GM19239 (cell line): Measurements from ENCODE around the gene ROMO1.

ENCODE experiments used
- DNase-seq: peaks from one replicate; pipeline ENCODE4 v3.0.0; 2011; ENCODE audit warnings: low spot score; ENCODE audit not compliant: insufficient read length
- FAIRE-seq: peaks from 2 replicates; lab custom pipeline; 2011; peaks lifted over from hg19 to GRCh38; lab: Jason Lieb, UNC

Gene ROMO1

GRCh38 chr20:35726842-35727711, 27.9 kb downstream of the ROMO1 start:
- FAIRE-seq (no peak), DNase-seq (no peak)

GRCh38 chr20:35729283-35729807, 30.1 kb downstream of the ROMO1 start:
- FAIRE-seq: no peak

GRCh38 chr20:35729836-35730582, 30.8 kb downstream of the ROMO1 start:
- no peak for DNase-seq
- no peak for FAIRE-seq

More at GRCh38 chr20:35729283-35729807, 30.1 kb downstream of the ROMO1 start:
- DNase-seq: no peak

GRCh38 chr20:35730583-35731468, 31.6 kb downstream of the ROMO1 start:
- no peak for FAIRE-seq
- DNase-seq: no peak

- no peak for FAIRE-seq
These were observed 32.2 kb downstream of the ROMO1 start for GRCh38 chr20:35731469-35731788.

GRCh38 chr20:35731862-35732643, 32.8 kb downstream of the ROMO1 start:
- no peak for DNase-seq
- FAIRE-seq: no peak

More at GRCh38 chr20:35731469-35731788, 32.2 kb downstream of the ROMO1 start:
- DNase-seq: no peak

GRCh38 chr20:35732644-35732982, 33.4 kb downstream of the ROMO1 start:
- FAIRE-seq (no peak), DNase-seq (no peak)

- DNase-seq: no peak
- FAIRE-seq: no peak
These were observed 35.2 kb downstream of the ROMO1 start for GRCh38 chr20:35734374-35734773.

GRCh38 chr20:35734777-35735649, 35.8 kb downstream of the ROMO1 start:
- DNase-seq (no peak), FAIRE-seq (no peak)

GRCh38 chr20:35735826-35736470, 36.7 kb downstream of the ROMO1 start:
- FAIRE-seq (no peak), DNase-seq (no peak)

- FAIRE-seq: no peak
- no peak for DNase-seq
These were observed 38.7 kb downstream of the ROMO1 start for GRCh38 chr20:35737865-35738333.

GRCh38 chr20:35738410-35739179, 39.4 kb downstream of the ROMO1 start:
- DNase-seq (no peak), FAIRE-seq (no peak)

GRCh38 chr20:35739294-35740163, 40.3 kb downstream of the ROMO1 start:
- DNase-seq: no peak
- no peak for FAIRE-seq

- DNase-seq: peak; percentile 76
- FAIRE-seq: peak; percentile 94
These were observed 42.9 kb downstream of the ROMO1 start, which contains the start of gene RBM39 for GRCh38 chr20:35741892-35742740. Gene RBM39 (minus strand): TSS chr20:35742260. CDS start chr20:35740874, 1,386 bp downstream.

- peak; percentile 92 for FAIRE-seq
These were observed 43.7 kb downstream of the ROMO1 start for GRCh38 chr20:35742741-35743523.

More at GRCh38 chr20:35742741-35743523, 43.7 kb downstream of the ROMO1 start:
- DNase-seq: no peak
